ENCODE data around the gene SRSF5.

SRSF5 gene

DNA sequence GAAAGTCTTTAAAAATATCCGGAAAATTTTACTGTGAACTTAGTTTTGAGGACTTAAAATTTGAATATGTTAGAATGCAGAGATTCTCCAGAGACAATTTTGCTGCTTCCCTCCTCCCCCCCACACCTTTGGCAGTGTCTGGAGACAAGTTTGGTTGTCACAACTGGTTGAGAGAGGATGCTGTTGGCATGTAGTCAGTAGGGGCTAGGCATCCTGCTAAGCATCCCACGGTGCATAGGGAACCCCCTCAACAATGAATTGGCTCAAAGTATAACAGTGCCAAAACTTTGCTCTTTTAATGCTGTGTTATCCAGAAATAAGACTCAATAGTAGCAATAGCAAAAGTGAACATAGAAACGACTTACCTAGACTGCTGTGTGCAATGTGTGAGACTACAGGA is 3.6 kb downstream of the SRSF5 start:
- DNase-seq (ENCODE audit: low spot score) = no peak

DNA sequence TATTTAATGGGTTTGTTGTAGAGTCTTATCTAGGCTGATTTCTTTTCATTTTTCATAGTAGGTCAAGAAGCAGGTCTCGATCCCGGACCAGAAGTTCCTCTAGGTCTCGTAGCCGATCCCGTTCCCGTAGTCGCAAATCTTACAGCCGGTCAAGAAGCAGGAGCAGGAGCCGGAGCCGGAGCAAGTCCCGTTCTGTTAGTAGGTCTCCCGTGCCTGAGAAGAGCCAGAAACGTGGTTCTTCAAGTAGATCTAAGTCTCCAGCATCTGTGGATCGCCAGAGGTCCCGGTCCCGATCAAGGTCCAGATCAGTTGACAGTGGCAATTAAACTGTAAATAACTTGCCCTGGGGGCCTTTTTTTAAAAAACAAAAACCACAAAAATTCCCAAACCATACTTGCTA is 4.2 kb downstream of the SRSF5 start:
- DNase-seq (ENCODE audit: low spot score) = no peak

DNA sequence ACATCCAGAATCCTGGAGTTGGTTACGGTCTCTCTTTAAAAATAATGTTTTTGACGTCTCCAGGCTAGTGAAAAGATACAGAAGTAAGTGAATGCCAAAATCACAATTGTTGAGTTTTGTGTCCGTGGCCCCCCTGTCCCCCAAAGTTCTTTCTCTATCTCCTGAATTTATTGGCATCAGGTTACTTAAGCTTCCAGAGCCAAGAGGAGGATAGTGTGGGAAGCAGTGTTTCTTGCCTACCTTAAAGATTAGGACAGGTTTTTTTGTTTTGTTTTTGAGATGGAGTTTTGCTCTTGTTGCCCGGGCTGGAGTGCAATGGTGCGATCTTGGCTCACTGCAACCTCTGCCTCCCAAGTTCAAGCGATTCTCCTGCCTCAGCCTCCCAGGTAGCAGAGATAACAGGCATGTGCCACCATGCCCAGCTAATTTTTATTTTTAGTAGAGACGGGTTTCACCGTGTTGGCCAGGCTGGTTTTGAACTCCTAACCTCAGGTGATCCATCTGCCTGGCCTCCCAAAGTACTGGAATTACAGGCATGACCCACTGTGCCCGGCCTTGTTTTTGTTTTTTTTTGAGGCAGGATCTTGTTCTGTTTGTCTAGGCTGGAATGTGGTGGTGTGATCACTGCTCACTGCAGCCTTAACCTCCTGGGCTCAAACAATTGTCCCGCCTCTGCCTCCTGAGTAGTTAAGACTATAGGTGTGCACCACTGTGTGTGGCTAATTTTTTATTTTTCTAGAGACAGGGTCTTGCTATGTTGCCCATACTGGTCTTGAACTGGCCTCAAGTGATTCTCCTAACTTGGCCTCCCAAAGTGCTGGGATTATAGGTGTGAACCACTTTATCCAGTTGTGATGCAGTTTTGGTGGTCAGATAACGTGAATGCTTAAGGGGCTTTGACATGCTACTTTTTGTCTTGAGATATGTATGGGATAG is 5.4 kb downstream of the SRSF5 start:
- no peak for DNase-seq (ENCODE audit: low spot score)

DNA sequence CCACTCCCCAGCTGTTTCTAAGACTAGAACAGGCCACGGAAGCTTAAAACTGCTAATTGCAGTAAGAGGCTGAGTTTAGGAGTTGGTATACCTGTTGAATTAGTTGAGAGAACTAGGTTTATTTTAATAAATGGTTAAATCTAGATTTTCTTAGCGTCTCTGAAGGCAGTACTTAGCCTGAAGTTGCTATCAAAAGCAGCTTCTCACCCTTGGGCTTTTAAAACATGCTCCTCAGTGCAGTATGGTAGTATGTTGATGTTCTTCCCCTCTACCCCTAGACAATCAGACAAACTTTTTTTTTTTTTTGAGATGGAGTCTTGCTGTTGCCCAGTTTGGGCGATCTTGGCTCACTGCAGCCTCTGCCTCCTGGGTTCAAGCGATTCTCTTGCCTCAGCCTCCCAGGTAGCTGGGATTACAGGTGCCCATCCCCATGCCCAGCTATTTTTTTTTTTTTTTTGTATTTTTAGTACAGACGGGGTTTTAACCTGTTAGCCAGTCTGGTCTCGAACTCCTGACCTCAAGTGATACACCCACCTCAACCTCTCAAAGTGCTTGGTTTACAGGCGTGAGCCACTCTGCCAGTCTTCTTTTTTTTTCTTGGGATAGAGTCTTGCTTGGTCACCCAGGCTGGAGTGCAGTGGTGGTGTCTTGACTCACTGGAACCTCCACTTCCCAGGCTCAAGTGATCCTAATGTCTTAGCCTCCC is 6.8 kb downstream of the SRSF5 start:
- no peak for DNase-seq (ENCODE audit: low spot score)

DNA sequence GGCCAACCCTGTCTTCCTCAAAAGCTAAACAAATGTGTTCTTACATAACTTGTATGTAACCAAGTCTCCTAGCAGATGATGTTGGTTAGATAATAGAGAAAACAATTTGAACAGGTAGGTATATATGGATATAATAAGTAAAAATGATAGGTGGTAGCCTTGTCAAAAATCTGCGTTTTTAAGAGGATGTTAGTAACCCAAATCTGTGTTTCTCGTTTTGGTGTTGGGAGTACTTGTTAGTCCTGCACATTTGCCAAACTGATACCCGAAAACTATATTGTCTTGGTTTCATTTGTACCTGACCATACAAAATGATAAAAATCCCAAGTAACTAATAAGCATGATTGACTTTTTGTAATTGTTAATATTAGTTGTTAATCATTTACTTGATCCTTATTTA is 8.1 kb downstream of the SRSF5 start:
- DNase-seq (ENCODE audit: low spot score) = no peak

DNA sequence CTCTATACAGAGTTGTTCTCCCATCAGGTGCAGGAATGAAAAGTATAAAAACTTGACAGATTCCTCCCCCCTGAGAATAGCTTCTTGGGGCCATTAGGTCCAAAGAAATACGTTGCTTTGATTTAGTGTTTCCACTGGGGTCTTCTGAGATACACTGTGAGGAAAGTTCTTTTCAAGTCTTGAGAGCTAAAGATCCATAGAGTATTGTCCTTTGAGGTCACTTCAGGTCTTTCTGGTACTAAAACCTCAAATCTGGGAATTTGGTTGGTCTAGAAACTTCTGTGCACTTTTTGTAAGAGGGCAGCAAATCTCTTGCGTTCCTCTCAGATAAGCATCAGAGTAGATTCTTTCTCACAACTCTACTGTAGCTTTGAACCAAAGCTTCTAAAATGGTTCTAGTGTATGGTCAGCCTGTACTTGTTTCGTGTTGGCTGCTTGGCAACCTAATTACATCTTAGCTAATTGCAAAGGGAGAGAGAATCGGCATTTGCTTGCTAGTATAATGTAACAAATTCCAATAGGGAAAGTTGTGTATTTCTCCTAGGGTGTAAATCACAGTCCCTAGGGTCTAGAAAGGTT is 10.0 kb downstream of the SRSF5 start:
- no peak for DNase-seq (ENCODE audit: low spot score)

DNA sequence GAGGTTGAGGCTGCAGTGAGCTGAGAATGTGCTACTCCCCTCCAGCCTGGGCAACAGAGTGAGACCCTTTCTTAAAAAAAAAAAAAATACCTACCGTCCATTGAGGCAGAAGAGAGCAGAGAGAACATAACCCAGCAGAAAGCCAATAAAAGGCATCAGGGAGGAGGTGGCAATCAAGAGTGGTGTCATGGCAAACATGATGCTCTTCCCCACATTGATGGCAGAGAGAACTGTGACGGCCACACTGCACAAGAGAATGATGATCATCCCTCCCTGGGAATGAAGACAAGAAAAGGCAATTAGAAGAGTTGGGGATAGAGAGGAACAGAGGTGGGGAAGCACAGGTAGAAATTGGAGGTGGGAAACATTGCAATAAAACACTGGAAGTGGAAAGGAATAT is 12.1 kb downstream of the SRSF5 start:
- no peak for DNase-seq (ENCODE audit: low spot score)

DNA sequence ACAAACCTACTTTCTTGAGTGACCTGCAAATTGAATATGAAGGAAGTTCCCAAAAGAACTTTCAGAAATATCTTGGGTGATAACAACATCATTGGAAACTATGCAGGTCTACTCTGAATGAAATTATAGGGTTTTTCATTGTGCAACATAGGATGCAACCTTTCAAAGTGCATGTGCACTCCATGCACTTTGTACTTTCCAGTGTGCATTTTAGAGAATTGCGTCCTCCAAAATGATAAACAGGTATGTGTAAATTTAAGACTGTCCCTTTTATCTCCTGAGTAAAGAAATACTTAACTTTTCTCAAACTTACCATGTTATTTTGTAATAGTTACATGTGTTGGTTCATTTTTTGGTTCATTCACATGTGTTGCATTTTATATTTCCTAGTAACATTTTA is 13.2 kb downstream of the SRSF5 start:
- DNase-seq (ENCODE audit: low spot score) = no peak

DNA sequence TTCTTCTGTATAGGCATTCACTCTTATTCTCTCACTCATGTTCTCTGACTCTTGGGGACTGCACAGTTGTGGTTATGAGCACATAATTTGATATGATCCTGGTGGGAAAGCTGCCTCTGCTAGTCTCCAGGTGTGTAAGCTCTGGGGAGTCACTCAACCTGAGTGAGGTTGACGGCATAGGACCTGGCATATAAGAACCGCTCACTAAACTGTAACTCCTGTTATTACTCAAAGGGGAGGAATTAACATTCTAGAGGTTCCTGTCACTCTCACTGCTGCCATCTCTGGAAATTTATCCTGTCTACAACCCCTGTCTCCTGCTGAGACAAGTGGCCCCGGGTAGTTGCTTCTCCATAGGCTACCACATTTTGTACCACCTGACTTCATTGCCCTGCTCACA is 14.0 kb downstream of the SRSF5 start:
- no peak for DNase-seq (ENCODE audit: low spot score)

DNA sequence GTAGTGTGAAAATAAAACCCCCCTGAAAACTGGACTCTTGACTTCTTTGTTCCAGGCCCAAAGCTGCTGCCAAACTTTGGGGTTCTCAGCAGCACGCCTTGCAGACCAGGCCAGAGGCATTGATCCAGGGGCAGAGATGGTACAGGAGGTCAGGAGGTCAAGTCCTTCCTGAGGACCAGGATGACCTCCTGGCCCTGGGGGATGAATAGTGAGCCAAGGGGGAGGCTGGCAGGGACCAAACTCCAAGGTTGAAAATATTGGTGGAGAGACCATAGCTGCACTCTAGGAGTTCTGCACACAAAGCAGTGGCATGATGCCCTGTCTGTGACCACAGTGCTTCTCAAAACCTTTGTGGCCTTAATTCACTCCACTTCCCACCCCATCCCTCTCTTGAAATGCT is 18.0 kb downstream of the SRSF5 start:
- DNase-seq (ENCODE audit: low spot score) = no peak

DNA sequence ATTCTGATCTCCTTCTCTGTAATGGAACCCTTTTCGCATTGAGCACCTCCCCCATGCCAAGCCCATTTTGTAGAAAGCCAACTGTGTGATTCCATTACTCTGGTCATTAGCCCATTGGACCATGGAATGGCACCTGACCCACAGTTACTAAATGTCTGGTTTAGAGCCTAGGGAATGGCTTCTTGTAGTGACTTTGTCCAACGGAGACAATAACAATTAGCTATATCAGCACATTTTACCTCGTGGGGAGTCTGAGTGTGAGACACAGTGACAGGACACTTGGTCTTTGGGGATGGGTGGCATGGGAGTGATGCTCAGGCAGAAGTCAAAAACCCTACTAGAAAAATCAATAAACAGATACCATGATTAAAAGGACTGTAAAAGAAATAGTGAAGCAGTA is 19.7 kb downstream of the SRSF5 start:
- DNase-seq (ENCODE audit: low spot score) = no peak

DNA sequence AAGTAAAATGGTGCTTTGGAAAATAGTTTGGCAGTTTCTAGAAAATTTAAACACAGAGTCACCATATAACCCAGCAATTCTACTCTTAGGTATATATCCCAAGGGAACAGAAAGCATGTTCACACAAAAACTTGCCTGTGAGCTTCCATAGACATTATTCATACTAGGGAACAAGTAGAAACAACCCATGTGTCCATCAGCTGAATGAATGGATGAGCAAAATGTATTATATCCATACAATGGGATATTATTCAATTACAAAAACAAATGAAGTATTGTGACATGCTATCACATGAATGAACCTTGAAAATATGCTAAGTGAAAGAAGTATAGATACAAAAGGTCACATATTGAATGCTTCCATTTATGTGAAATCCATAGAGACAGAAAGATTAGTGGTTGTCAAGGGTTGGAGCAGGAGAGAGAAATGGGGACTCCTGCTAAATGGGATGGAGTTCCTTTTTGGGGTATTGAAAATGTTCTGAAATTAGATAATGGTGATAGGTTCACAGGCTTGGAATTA is 22.2 kb downstream of the SRSF5 start:
- DNase-seq (ENCODE audit: low spot score) = no peak

DNA sequence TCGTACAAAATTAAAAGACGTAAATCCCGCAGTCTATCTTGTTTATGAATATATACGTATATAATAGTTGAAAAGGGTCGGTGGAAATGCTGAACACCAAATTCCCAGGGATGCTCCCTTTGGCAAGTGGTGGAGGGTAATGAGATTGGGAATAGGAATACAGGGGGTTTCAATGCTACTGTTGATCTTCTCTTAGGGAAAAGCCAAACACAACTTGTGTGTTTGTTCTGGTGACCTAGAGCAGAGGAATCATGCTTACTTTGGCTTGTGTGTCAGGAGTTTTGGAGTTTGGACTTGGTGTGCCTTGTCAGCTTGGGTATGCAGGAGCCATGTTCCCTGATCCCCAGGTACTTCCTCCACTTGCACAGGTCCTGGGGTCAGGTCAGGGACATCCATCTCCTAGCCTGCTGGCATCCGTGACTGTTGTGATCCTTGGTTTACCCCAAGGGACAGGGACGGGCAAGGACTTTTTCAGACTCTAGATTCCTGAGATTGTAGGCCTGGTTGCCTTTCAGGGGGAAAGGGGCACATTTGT is 26.0 kb downstream of the SRSF5 start:
- DNase-seq (ENCODE audit: low spot score) = no peak

DNA sequence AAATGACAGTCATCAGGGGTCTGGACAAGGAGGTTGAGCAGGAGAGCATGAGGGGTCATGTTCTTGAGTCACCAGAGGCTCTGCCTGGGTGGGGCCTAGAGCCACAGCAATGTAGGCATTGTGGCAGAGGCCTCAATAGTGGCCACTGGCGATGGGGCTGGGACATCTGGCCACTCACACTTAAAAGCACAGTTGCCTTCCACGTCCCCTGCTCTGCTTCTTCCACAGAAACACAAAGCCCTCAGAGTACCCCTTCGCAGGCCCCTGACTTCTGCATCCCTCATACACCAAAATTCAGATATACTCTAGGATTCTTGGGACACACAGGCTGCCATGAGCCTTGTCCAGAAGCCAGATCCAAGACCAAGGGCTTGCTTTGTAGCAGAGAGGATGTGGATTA is 27.8 kb downstream of the SRSF5 start:
- DNase-seq (ENCODE audit: low spot score) = no peak

DNA sequence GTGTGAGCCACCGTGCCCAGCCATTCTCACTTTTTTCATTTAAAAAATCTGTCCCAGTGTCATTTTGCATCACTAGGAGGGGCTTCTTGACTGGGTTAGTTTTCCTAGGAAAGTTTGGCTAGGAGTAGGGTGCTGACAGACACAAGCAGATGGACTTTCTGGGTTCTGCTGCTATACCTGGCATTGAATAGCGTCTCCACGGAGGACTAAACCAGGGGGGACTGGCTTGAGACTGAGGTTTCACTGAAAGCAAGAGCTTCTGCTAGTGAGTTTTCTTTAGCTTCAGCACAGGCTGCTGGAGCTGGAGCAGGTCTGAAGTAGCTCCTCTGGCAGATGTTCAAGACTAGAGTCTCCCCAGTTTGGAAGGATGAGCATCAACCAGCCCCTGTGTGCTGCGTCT is 28.7 kb downstream of the SRSF5 start:
- no peak for DNase-seq (ENCODE audit: low spot score)

DNA sequence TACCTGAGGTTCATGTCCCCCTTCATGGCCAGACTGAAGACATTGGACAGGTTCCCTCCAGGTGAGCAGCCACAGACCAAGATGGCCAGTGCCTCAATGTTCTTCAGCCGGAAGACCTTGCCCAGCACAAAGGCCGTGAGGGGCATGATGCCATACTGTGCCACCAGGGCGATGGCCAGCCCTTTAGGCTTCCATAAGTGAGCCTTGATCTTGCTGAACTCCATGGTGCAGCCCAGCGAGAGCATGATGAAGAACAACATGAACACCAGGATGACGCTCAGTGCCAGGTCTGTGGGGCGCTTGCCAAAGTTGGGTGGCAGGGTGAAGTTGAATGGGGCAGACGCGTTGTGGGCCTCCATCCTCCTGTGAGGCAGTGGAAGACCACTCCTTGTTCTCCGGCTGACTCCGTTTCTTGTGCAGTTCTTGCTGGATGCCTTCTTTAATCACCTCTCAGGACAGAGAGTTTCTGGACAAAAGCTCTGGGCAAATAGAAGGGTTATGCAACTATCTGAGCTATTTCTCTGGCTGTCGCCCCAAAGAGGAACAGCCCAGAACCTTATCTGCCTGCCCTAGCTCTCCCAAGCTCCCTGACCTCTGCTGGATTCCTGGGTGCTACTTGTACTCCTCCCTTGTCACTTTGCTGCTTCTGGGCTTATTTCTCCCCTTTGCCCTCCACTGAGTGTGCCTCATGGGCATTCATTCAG is 30.0 kb downstream of the SRSF5 start, which contains the start of gene SLC10A1:
TSS of gene SLC10A1 (minus strand) at position 445 of the 704 bp plus-strand sequence. CDS start at position 359, 86 bp downstream.
- DNase-seq (ENCODE audit: low spot score) = no peak

DNA sequence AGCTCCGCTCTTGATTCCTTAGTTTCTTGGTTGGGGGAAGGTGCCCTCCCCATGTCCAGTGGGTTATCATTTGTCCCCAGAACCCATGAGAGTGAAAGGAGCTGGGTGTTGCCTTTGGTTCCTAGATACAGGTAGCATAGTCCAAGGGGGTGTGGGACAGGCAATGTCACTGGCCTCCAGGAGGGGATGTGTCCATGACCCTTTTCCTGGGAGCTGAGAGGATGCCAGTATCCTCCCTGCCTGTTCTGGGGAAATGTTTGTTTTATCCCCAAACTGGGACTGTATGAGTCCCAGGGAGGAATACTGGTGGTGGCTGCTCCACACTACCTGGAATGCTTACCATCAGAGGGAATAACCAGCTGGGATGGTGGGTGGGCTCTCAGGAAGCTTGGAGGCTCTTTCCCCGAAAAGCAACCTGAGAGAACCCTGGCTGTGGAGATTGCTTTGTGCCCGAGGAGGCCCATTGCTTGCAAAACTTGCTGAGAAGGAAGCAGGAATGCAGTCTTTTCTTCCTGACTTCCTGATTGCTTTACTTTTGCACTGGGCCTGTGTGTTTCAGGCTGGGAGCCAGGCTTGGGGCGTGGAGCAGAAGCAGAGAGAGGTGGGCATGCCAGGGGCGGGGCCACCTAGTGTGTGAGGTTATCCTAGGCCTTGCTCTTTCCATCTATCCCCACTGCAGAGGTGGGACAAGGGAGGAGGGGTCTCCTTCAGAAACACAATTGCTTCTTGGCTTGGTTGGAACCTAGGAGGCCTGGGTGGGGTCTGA is 30.8 kb downstream of the SRSF5 start:
- no peak for DNase-seq (ENCODE audit: low spot score)

DNA sequence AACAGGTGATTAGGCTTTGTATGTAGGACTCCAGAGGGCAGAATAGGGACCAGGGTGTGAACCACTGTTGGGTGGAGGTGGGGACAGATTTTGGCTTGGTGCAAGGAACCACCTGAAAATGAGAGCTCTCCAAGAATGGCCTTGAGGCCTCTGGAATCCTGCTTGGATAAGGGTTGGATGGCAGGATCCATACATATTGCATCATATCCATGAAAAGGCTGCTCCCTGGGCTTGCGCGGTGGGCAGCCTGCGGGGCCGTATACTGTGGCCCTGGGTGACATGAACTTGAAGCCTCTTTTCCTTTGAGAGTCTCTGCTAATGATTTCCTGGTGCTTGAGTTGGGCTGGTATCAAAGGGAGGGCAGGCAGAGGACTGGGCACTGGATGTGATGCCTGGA is 31.4 kb downstream of the SRSF5 start:
- no peak for DNase-seq (ENCODE audit: low spot score)

DNA sequence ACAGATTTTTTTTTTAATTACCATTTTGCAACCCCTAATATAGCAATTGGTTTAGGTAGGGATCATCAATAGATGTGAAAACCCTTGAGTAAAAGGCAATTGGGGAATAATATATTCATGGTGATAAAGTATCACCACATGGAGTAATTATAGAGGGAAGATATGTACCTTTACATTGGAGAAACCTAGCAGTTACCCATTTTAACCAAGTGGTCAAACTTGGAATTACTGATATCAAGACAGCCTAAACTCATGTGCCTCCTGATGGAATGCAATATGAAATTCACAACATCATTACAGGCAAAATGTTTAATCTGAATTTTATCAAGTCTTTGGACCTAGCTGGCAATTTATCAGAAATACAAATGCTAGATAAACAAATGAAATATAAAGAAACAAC is 36.8 kb downstream of the SRSF5 start:
- no peak for DNase-seq (ENCODE audit: low spot score)

DNA sequence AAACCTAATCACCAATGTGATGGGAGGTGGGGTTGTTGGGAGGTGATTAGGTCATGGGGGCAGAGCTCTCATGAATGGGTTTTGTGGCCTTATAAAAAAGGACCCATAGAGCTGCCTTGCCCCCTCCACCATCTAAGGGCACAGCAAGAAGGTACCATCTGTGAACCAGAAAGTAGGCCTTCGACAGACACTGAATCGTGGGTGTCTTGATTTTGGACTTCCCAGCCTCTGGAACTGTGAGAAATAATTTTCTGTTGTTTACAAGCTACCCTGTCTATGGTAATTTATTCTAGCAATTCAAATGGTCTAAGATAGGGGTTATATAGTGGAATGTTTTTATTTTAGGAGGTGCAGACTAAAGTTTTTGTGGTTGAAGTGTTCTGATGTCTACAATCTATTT is 38.0 kb downstream of the SRSF5 start:
- DNase-seq (ENCODE audit: low spot score) = no peak

DNA sequence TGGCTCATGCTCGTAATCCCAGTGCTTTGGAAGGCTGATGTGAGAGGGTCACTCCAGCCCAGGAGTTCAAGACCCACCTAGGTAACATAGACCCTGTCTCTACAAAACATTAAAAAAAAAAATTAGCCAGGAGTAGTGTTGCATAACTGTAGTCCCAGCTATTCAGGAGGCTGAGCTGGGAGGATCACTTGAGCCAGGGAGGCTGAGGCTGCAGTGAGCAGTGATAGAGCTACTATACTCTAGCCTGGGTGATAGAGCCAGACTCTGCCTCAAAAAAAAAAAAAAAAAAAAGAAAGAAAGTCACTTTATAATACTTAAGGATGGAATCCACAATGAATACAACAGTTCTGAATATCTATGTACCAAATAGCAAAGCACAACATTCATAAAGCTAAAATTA is 40.2 kb downstream of the SRSF5 start:
- DNase-seq (ENCODE audit: low spot score) = no peak
